A673 (cell line): Measurements from ENCODE around the gene TXNL4B. TPM values are rescaled to one million over a fixed set of nuclear protein-coding genes. Genes with fewer than 3 reads are reported as not detected.

Experiments
- BruUV-seq: library from RNA; stranded (reverse); fragments of 400-500 nt; replicated peaks from 2 replicates; lab custom pipeline; 2021; lab: Mats Ljungman, UMichigan
- CTCF ChIA-PET: fragments of 300-600 bp; sonication (Branson Sonifier 250); formaldehyde crosslinking; loops from one replicate; lab custom pipeline; 2022; ENCODE audit warnings: antibody characterized with exemption; lab: Charles Lee
- POLR2A ChIA-PET: fragments of 300-600 bp; sonication (Branson Sonifier 250); formaldehyde crosslinking; loops from one replicate; lab custom pipeline; 2022; ENCODE audit warnings: antibody characterized with exemption; ENCODE audit not compliant: low non-redundant PET; lab: Charles Lee
- DNase-seq: peaks from one replicate; pipeline ENCODE4 v3.0.0-alpha.2; 2015; ENCODE audit warnings: low spot score
- H3K27ac ChIP-seq: fragments of 200-600 bp; sonication (generic); 2 replicates; pipeline ENCODE4 v1.5.1; 2016; ENCODE audit warnings: mixed run types, low read depth, mild to moderate bottlenecking, mixed read lengths, antibody characterized with exemption, low read length; ENCODE audit not compliant: poor library complexity, severe bottlenecking
- H3K27me3 ChIP-seq: fragments of 200-600 bp; sonication (generic); replicated peaks from 2 replicates; pipeline ENCODE4 v1.6.1; 2017; ENCODE audit warnings: mixed run types, low read depth, mild to moderate bottlenecking, mixed read lengths, antibody characterized with exemption, low read length; ENCODE audit not compliant: insufficient read depth, poor library complexity
- H3K36me3 ChIP-seq: fragments of 200-600 bp; sonication (generic); 2 replicates; pipeline ENCODE4 v1.6.1; 2016; ENCODE audit warnings: mixed run types, mild to moderate bottlenecking, mixed read lengths, antibody characterized with exemption, low read length; ENCODE audit not compliant: insufficient read depth, poor library complexity, severe bottlenecking
- H3K4me1 ChIP-seq: fragments of 200-600 bp; sonication (generic); 2 replicates; pipeline ENCODE4 v1.6.1; 2017; ENCODE audit warnings: mixed run types, mild to moderate bottlenecking, mixed read lengths, antibody characterized with exemption, low read length; ENCODE audit not compliant: insufficient read depth, poor library complexity, severe bottlenecking
- H3K4me3 ChIP-seq: fragments of 200-600 bp; sonication (generic); 2 replicates; pipeline ENCODE4 v1.5.1; 2016; ENCODE audit warnings: low read depth, mixed run types, mild to moderate bottlenecking, mixed read lengths, low read length; ENCODE audit not compliant: poor library complexity, severe bottlenecking
- H3K9me3 ChIP-seq: fragments of 200-600 bp; sonication (generic); 2 replicates; pipeline ENCODE4 v1.6.1; 2016; ENCODE audit warnings: mixed run types, low read depth, mild to moderate bottlenecking, mixed read lengths, antibody characterized with exemption, low read length; ENCODE audit not compliant: poor library complexity, severe bottlenecking
- EZH2 ChIP-seq: fragments of 200-600 bp; sonication (generic); IDR thresholded peaks from 2 replicates; pipeline ENCODE4 v1.6.1; 2017; ENCODE audit warnings: borderline replicate concordance, low read depth, mild to moderate bottlenecking, mixed read lengths, antibody characterized with exemption, low read length; ENCODE audit not compliant: poor library complexity, severe bottlenecking
- intact Hi-C: fragments of 100-400 bp; cut with micrococcal nuclease; formaldehyde crosslinking; loops from one replicate; pipeline ENCODE4 v1.10.0; 2022; ENCODE audit not compliant: unreplicated experiment
- total RNA-seq: library from RNA; stranded (reverse); gene quantifications from 2 replicates; pipeline ENCODE4 v1.2.3, GENCODE V29; 2021
- TF ChIP-seq, protein P1 (sequence below): fragments of 300-800, 200-600 bp; sonication (generic); conservative IDR thresholded peaks from 2 replicates; pipeline ENCODE4 v1.5.1; 2017; ENCODE audit warnings: low read depth, mild to moderate bottlenecking, antibody characterized with exemption, low read length, moderate library complexity, mixed read lengths

The TXNL4B gene
- total RNA-seq, 1 experiment from 2014 or later, result 15.8 TPM

DNA sequence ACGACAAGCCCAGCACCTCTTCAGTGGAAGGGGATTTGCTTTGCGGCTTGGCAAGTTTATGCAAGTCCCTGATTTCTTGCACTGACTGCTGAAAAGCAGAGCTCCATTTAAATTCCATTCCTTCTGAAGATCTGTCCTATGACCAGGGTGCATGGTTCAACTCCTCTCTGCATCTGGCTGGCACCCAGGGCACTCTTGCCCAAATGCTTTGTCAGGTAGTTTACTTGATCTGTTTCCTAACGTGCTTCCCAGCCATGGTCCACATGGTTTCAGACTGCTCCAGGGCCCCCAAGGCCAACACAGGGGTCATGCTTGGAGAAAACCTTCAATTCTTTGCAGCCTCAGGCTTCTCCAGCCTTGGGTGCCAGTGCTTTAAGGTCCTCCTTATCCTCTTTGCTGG is 50.4 kb downstream of the TXNL4B start:
- H3K9me3 ChIP-seq, result no peaks in the 10 kb centered on the region
- TF ChIP-seq, protein P1, sequence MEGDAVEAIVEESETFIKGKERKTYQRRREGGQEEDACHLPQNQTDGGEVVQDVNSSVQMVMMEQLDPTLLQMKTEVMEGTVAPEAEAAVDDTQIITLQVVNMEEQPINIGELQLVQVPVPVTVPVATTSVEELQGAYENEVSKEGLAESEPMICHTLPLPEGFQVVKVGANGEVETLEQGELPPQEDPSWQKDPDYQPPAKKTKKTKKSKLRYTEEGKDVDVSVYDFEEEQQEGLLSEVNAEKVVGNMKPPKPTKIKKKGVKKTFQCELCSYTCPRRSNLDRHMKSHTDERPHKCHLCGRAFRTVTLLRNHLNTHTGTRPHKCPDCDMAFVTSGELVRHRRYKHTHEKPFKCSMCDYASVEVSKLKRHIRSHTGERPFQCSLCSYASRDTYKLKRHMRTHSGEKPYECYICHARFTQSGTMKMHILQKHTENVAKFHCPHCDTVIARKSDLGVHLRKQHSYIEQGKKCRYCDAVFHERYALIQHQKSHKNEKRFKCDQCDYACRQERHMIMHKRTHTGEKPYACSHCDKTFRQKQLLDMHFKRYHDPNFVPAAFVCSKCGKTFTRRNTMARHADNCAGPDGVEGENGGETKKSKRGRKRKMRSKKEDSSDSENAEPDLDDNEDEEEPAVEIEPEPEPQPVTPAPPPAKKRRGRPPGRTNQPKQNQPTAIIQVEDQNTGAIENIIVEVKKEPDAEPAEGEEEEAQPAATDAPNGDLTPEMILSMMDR, result no peak
- intact Hi-C loops, result no loop called here
- no peaks in the 10 kb centered on the region for H3K36me3 ChIP-seq
- POLR2A ChIA-PET, result no interaction called here
- CTCF ChIA-PET, result no interaction called here
- H3K27me3 ChIP-seq, result no peaks in the 10 kb centered on the region
- no peak for DNase-seq
- H3K4me1 ChIP-seq, result no peaks in the 10 kb centered on the region
- no TSS peak for BruUV-seq
- no peak overlapping the region for H3K27ac ChIP-seq
- H3K4me3 ChIP-seq, result no peak overlapping the region

DNA sequence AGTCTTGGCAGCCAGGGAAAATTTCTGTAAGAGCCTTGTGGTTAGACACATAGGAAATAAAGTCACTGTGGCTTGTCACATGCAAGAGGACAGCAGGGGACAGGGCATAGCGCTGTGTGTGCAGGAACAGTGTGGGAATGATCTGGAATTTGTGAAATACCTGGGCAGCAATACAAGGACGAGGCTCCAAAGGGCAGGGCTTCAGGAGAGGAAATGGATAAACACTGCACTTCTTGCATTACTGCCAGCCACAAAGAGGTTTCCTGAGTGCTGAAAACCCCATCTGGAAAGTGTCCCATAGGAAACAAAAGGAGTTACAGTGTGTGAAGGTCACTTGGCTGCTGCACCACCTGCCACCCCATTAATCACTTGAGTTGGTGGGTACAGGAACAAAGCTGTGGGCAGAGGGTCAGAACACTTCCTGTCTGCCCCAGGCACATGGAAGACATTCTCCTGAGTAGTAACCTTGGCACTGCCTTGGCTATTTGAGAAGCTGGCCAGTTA is 51.2 kb downstream of the TXNL4B start:
- Histone ChIP-seq H3K4me1 (no peaks in the 10 kb centered on the region), H3K27ac (no peak overlapping the region), H3K9me3 (no peaks in the 10 kb centered on the region), H3K27me3 (no peaks in the 10 kb centered on the region), H3K4me3 (no peak overlapping the region), H3K36me3 (no peaks in the 10 kb centered on the region)
- intact Hi-C loops, result no loop called here
- no TSS peak for BruUV-seq
- TF ChIP-seq, protein P1, result no peak
- no peak for TF ChIP-seq EZH2
- no peak for DNase-seq
- POLR2A ChIA-PET, result no interaction called here
- CTCF ChIA-PET, result no interaction called here

DNA sequence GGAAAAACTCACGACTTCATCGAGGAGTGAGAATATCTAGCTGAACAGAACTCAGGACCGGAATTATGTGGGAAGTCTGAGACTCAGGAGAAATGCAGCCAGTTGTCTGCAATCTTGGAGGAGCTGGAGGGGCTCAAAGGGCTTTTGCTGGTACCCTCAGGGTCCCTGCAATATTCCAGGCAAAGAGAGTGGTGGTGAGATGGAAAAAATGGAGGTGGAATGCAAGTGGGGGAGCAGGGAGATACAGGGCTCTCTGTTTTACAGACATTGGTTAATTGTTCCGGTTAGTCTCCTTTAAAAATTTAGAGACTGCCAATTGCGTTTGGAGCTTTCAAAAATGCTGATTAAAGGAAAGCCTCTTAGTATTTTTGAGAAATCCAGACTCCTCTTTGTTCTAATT is 57.3 kb downstream of the TXNL4B start:
- no TSS peak for BruUV-seq
- intact Hi-C loops, result no loop called here
- no peaks in the 10 kb centered on the region for H3K4me1 ChIP-seq
- no peak overlapping the region for H3K27ac ChIP-seq
- ChIA-PET POLR2A (interaction anchor here (0.7 kb wide), 1 partner anchor 691 kb away, joined by 3 read pairs; no protein-coding TSS in a partner anchor), CTCF (no interaction called here)
- H3K4me3 ChIP-seq, result no peak overlapping the region
- TF ChIP-seq, protein P1, result no peak
- no peaks in the 10 kb centered on the region for H3K9me3 ChIP-seq
- no peak for DNase-seq
- no peaks in the 10 kb centered on the region for H3K36me3 ChIP-seq
- H3K27me3 ChIP-seq, result no peaks in the 10 kb centered on the region

Other genes with a start within 250 kb of the TXNL4B start
- gene ATXN1L, start 247.6 kb downstream of the TXNL4B start, total RNA-seq, result 26.0 and 26.6 TPM in 2 replicates
- gene ZNF821, start 209.4 kb downstream of the TXNL4B start, total RNA-seq, result 11.1 and 17.9 TPM in 2 replicates
- gene IST1, start 198.1 kb downstream of the TXNL4B start, total RNA-seq, result 206 TPM in 2 replicates
- not detected in 2 replicates for gene PKD1L3, start 93.2 kb downstream of the TXNL4B start, total RNA-seq
- gene DHODH, start 84.9 kb downstream of the TXNL4B start, total RNA-seq, result 12.8 and 14.4 TPM in 2 replicates
- gene HP, start 39.1 kb downstream of the TXNL4B start, total RNA-seq, result not detected in 2 replicates
- not detected in 2 replicates for gene HPR, start 30.4 kb downstream of the TXNL4B start, total RNA-seq
- 77.7 and 91.0 TPM in 2 replicates for gene DHX38, start 227 bp upstream of the TXNL4B start, total RNA-seq
- 0.42 and 1.2 TPM in 2 replicates for gene PMFBP1, start 78.5 kb upstream of the TXNL4B start, total RNA-seq